Measurements from ENCODE around the gene ZSWIM6.

DNA sequence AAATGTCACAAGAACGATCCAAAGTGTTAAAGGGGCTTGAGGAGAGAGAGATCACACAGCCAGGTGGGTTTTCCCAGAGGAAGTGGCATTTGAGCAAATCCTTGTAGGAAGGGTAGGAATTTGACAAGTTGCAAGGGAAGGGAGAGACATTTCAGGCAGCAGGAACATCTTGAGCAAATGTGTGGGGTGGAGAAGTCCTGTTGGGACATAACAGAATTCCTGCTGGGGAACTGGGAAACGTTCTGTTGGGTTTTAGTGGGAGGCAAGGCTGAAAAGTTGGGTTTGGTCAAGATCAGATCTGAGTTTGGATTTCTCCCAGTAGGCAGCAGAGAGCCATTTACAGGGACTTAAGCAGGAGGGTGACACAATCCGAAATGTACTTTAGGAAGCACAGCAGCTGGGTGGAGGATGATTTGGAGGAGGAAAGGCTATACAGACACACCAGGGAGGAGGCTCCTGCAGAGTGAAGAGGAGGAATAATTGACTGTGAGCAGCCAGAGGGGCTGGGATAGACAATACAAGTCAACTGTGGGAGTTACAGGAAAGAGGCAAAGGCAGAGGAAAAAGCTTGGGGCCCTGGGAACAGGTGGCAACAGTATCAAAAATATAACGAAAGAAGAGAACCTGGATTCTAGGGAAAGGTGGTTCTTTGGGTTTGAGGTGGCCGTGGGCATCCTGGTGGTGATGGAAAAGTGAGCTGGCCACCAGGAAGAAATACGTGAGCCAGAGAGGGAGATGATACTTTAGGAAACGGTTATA is 3.1 kb upstream of the ZSWIM6 start:
- TF ChIP-seq, protein P1, sequence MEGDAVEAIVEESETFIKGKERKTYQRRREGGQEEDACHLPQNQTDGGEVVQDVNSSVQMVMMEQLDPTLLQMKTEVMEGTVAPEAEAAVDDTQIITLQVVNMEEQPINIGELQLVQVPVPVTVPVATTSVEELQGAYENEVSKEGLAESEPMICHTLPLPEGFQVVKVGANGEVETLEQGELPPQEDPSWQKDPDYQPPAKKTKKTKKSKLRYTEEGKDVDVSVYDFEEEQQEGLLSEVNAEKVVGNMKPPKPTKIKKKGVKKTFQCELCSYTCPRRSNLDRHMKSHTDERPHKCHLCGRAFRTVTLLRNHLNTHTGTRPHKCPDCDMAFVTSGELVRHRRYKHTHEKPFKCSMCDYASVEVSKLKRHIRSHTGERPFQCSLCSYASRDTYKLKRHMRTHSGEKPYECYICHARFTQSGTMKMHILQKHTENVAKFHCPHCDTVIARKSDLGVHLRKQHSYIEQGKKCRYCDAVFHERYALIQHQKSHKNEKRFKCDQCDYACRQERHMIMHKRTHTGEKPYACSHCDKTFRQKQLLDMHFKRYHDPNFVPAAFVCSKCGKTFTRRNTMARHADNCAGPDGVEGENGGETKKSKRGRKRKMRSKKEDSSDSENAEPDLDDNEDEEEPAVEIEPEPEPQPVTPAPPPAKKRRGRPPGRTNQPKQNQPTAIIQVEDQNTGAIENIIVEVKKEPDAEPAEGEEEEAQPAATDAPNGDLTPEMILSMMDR (IDR thresholded peaks at IDR 0.05) = no peak
- TF ChIP-seq FOXM1 (IDR thresholded peaks at IDR 0.05; ENCODE audit: low read depth) = no peak
- TF ChIP-seq RCOR1 (IDR thresholded peaks at IDR 0.05; ENCODE audit: low read length) = no peak
- no peak for TF ChIP-seq TAF1 (IDR thresholded peaks at IDR 0.05; ENCODE audit: borderline replicate concordance, low read depth, low read length)
- no peak for TF ChIP-seq POLR2AphosphoS5 (IDR thresholded peaks at IDR 0.05; ENCODE audit: low read depth, low read length)
- TF ChIP-seq, protein P2, sequence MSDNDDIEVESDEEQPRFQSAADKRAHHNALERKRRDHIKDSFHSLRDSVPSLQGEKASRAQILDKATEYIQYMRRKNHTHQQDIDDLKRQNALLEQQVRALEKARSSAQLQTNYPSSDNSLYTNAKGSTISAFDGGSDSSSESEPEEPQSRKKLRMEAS (IDR thresholded peaks at IDR 0.05; ENCODE audit: low read depth) = no peak
- no peak for TF ChIP-seq GATA2 (CRISPR knock-in tag; IDR thresholded peaks at IDR 0.05)
- TF ChIP-seq RFX5 (IDR thresholded peaks at IDR 0.05; ENCODE audit: low read length) = no peak
- TF ChIP-seq GABPA (IDR thresholded peaks at IDR 0.05; ENCODE audit: low read depth) = no peak
- no peak for TF ChIP-seq EZH2phosphoT487 (IDR thresholded peaks at IDR 0.05; ENCODE audit: borderline replicate concordance, low read depth)
- TF ChIP-seq FOXJ3 (CRISPR knock-in tag; IDR thresholded peaks at IDR 0.05) = no peak
- no peak for TF ChIP-seq FOSL2 (IDR thresholded peaks at IDR 0.05; ENCODE audit: borderline replicate concordance, low read depth)

All from SK-N-SH (cell line).